WERI-Rb-1 (cell line): ENCODE data around the gene PIAS1.

ENCODE experiments used
- DNase-seq: peaks from one replicate; pipeline ENCODE4 v3.0.0-alpha.2; 2020
- H3K27ac ChIP-seq: fragments of 250-450 bp; sonication (Bioruptor Pico); 2 replicates; pipeline ENCODE4 v1.5.1; 2020; ENCODE audit warnings: mild to moderate bottlenecking, moderate library complexity
- H3K27me3 ChIP-seq: fragments of 250-450 bp; sonication (Bioruptor Pico); 2 replicates; pipeline ENCODE4 v1.5.1; 2021; ENCODE audit warnings: mild to moderate bottlenecking, low read depth, moderate library complexity; ENCODE audit not compliant: insufficient read depth, severe bottlenecking
- H3K36me3 ChIP-seq: fragments of 250-450 bp; sonication (Bioruptor Pico); 2 replicates; pipeline ENCODE4 v1.5.1; 2020; ENCODE audit warnings: mild to moderate bottlenecking, moderate library complexity
- H3K4me3 ChIP-seq: 2 replicates; pipeline ENCODE4 v1.5.1; 2011; ENCODE audit warnings: low read depth, mild to moderate bottlenecking, control low read depth, low read length
- H3K9me3 ChIP-seq: fragments of 250-450 bp; sonication (Bioruptor Pico); 2 replicates; pipeline ENCODE4 v1.5.1; 2021; ENCODE audit warnings: mild to moderate bottlenecking, moderate library complexity; ENCODE audit not compliant: severe bottlenecking
- CTCF ChIP-seq: IDR thresholded peaks from 2 replicates; pipeline ENCODE4 v1.5.1; 2011; ENCODE audit warnings: low read depth, mild to moderate bottlenecking, control low read depth, inconsistent platforms, low read length

PIAS1 gene

DNA sequence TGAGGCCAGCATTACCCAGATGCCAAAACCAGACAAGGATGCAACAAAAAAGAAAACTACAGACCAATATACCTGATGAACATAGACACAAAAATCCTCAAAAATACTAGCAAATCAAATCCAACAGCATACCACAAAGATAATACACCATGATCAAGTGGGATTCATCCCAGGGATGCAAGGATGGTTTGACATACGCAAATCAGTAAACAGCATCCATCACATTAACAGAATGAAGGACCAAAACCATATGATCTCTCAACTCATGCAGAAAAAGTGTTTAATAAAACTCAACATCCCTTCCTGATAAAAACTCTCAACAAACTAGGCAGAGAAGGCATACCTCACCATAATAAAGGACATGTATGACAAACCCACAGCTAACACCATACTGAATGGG is 14.0 kb upstream of the PIAS1 start:
- Histone ChIP-seq H3K4me3 (no peak overlapping the region), H3K36me3 (no peaks in the 10 kb centered on the region), H3K27me3 (no peaks in the 10 kb centered on the region), H3K9me3 (peaks cover 10% of the 10 kb centered on the region), H3K27ac (no peak overlapping the region)
- no peak for TF ChIP-seq CTCF
- no peak for DNase-seq

GRCh38 chr15:68042156-68042854 is 11.8 kb upstream of the PIAS1 start:
- Histone ChIP-seq H3K9me3 (peaks cover 10% of the 10 kb centered on the region), H3K36me3 (no peaks in the 10 kb centered on the region), H3K4me3 (no peak overlapping the region), H3K27ac (no peak overlapping the region), H3K27me3 (no peaks in the 10 kb centered on the region)
- TF ChIP-seq CTCF, result no peak
- DNase-seq, result no peak

DNA sequence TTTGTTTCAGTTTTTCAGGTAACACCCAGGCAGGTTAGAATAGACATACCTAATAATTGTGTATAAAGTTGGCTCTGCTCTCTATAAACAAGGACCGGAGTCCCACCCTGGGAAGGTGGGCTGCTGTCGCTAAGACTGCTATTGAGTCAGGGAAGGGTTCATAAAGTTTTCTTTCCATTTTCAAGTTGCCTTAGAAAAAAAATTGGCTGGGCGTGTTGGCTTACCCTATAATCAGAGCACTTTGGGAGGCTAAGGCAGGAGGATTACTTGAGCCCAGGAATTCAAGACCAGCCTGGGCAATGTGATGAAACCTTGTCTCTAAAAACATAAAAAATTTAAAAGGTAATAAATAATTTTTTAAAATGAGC is 11.3 kb upstream of the PIAS1 start:
- Histone ChIP-seq H3K27ac (no peak overlapping the region), H3K27me3 (no peaks in the 10 kb centered on the region)
- no peak for TF ChIP-seq CTCF

DNA sequence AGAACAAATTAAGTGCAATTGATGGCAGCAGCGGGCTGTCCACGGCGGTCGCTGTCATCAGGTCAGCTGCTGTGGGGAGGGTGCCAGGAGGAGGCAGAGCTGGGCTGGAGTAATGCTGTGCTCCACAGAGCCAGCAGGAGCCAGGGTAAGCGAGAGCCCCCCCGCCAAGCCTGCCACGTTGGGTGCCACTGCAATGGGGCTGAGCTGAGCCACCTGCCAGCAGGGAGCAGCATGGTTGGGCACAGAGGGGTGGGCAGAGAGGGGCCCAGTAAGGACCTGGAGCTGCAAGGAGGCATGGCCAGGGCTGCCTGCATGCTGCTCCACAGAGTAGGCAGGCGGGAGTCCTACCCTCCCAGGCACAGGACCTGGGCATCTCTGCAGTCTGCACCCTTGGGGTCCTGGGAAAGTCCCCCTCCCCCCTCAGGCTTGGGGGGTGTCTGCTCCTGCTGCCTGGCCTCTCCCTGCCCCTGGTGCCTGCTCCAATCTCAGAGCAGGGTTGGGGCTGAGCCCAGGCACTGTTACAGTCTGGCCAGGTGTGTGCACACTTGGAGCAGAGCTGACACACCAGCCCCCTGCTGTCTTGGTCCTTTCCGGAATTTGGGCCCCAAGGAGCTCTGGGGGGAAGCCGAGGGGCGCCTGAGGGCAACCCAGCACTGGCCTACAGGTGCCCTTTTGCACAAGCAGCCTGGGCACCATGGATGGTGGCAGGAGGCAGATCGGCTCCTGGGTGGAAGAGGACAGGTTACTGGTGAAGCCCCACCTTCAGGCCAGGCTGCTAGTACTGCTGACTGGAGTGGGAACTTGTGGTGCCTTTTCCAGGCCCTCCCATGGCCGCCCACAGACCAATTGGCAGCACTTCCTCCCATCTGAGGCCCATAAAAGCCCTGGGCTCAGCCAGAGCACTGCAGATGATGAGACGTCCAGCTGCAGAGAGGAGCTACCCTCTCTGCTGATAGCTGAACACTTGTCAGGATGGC is 8.5 kb upstream of the PIAS1 start:
- Histone ChIP-seq H3K36me3 (no peaks in the 10 kb centered on the region), H3K27ac (no peak overlapping the region), H3K4me3 (no peak overlapping the region), H3K27me3 (no peaks in the 10 kb centered on the region), H3K9me3 (peaks cover 4% of the 10 kb centered on the region)
- no peak for TF ChIP-seq CTCF
- no peak for DNase-seq

More for the DNA sequence above, 11.3 kb upstream of the PIAS1 start:
- H3K36me3 ChIP-seq, result no peaks in the 10 kb centered on the region
- no peak overlapping the region for H3K4me3 ChIP-seq
- H3K9me3 ChIP-seq, result peaks cover 8% of the 10 kb centered on the region
- DNase-seq, result no peak

GRCh38 chr15:68047826-68048225 is 6.3 kb upstream of the PIAS1 start:
- no peak for DNase-seq
- no peak overlapping the region for H3K27ac ChIP-seq
- H3K9me3 ChIP-seq, result peaks cover 4% of the 10 kb centered on the region
- H3K4me3 ChIP-seq, result no peak overlapping the region
- H3K27me3 ChIP-seq, result no peaks in the 10 kb centered on the region
- no peak for TF ChIP-seq CTCF
- no peaks in the 10 kb centered on the region for H3K36me3 ChIP-seq
